ENCODE results near the gene FGFR2.

FGFR2 gene

DNA sequence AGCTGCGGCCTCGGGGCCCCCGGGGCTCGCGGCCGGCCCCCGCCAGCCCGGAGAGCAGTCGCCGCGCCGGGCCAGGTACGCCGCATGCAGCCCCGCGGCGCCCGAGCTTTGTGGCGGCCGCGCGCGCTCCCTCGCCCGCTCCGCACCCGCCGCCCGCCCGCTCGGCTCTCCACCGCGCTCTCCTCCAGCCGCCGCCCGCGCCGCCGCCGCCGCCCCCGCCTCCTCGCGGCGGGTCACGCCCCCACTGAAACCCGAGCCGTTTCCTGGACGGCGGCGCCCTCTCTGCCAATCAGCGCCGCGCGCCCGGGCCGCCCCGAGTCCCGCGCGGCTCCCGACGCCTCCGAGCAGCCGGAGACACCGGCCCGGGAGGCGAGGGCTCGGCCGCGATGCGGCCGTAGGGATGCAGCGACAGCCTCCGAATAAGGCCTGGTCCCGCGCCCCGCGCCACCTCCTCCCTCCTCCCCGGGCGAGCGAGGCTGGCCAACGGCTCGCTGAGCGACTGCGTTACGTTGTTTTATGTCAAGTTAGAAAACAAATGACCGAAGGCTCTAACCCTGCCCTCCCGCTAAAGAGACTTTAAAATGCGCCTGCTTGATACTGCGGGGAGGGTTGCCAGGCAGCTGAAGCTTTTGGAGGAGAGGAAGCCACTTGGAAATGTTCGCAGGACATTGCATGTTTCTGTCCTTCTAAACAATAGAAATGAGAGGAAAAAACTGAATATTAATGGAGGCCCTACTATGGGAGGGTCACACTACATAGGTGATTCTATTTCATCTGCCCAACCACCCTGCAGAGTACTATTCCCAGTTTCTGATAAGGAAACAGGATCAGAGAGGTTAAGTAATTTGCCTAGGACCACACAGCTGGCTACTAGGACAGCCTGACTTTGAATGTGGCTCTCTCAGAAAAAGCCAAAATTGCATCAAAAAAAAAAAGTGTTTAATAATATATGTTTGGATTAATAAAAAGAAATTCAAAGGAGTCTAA, at the start of gene FGFR2:
TSS of gene FGFR2 (minus strand) at position 182 of the 987 bp plus-strand sequence. CDS start 4,627 bp downstream, outside the sequence.
- peak; percentile 10 for DNase-seq (ENCODE audit: low read depth)

DNA sequence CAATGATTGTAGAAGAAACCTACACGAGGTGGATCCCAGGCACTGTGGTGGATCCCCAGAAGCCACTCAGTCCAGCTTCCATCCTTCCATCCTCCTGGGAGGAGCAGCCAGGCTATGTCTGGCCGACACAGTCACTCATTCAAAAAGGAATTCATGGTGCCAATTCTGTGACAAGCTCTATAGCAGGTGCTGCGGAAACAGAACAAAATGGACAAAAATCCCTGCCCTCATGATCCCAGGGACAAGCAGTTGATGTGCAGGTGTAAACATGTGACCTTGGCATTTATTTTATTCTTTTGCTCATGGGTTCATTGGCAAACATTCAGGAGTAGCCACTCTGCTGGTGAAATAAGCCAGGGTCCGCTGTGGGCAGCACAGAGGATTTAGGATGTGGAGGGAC, 49.2 kb upstream of the FGFR2 start:
- DNase-seq (ENCODE audit: low read depth) = no peak

DNA sequence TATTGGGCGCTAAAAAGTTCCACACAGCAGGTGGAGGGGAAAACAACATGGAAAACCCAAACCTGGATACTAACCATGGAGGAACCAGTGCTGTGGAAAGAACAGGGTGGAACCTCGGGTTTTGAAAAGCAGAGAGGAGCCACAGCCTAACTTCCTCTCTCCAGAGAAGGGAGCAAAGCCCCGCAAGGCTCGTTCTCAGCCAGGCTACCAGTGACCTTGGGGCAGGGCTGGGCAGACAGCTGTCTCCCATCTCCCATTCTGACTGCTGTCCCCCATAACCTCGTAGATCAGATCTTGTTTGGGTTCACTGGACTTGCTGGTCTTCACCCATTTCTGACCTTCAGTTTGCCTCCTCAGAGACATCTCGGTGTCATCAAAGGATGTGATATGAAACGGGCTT, 47.5 kb upstream of the FGFR2 start:
- DNase-seq (ENCODE audit: low read depth) = no peak

DNA sequence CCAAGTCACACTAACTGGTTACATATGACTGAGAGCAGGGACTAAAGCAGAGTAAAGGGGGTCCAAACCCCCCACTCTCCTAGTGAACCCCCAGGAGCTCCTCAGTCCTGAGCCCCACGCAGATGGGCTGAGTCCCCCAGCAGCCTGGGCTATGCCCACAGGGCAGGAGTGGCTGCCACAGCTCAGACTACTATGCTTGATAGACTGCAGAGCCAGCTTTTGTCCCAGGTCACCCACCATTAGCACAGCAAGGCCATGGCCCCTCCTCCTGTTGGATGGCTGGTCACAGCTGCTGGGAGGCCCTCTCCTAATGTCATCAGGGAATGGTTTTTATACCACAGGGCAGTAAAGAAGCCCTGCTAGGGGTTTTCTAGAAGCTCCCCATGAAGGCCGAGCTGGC, 46.3 kb upstream of the FGFR2 start:
- DNase-seq (ENCODE audit: low read depth) = no peak

- no peak for DNase-seq (ENCODE audit: low read depth)
Measured at GRCh38 chr10:121640266-121640665, 42.0 kb upstream of the FGFR2 start.

GRCh38 chr10:121639416-121639815, 41.2 kb upstream of the FGFR2 start:
- DNase-seq (ENCODE audit: low read depth) = no peak

- DNase-seq (ENCODE audit: low read depth) = no peak
Measured at GRCh38 chr10:121637437-121637836, 39.2 kb upstream of the FGFR2 start.

- no peak for DNase-seq (ENCODE audit: low read depth)
Measured at GRCh38 chr10:121633056-121633455, 34.8 kb upstream of the FGFR2 start.

DNA sequence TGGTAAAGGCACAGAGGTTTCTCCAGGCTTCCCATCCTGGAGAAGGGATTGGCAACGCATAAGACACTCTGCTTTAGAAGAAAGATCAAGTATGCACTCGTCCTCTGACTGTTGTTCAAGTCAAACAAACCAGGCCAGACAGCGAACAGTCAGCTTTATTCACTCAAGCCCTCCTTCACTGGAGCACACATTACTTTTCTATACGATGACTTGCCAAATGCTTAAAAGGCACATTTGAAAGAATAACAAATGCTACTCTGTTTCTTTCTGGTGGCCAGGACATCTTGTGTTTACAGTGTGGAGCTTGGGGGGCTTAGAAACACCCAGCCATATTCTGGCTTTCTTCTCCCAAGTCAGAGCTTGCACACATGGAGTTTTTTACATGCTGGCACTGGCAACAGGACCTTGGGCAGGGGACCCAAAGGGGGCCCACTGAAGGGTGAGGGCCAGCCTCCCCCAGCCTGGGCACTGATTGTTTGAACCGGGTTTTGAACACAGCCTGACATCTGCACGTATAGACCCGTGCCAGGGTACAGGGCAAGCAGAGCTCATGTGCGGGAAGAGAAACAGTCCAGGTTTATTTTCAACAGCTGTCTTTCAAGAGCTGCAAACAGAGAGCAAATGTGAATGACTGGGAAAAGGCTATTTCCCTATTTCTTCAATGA, 33.3 kb upstream of the FGFR2 start:
- DNase-seq (ENCODE audit: low read depth) = no peak

DNA sequence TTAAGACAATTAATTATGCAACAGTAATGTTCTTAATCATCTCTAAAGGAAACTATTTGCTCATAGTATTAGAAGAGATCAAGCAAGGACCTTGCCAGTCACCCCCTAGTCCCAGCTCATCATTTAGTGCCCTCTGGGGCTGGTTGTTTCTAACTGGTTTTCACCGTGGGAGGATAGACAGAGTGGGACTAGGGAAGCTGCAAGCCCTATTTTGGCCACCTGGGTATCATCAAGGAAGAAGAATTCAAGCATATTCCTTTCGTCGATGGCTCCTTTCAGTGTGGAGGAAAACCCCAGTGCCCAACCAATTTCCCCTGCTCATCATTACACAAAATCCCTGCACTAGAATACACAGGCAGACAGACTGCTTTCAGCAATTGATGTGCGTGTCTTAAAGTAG, 30.6 kb upstream of the FGFR2 start:
- no peak for DNase-seq (ENCODE audit: low read depth)

DNA sequence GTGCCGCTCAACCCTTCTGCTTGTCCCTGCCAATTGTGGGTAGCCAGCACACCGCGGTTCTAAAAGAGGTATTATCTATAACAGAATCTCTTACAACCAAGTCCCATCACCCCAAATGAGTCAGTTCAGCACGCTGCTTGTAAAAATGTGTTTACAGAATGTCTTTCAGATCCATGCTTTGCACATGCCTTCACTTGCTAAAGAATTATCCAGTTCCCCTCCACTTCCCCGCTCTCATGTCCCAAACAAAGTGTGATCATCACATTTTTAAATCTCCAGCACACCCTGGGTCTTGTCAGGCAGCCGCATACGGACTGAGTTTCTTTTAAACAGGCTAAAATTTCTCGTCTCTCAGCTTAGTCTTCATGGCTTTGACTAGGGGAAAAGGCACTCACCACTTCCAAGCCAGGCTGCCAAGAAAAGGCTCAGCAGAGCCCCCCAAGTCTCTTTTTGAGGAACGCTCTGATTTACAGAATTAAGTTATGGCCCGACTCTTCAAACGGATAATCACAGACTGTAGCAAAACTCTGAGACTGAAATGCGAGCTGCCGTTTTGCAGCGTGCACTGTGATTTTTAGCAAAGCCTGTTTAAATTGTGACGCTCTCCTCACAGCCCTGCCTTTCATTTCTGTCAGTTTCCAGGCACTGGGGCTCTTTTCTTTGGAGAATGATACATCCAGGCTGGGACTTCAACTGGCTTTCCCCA, 29.8 kb upstream of the FGFR2 start:
- DNase-seq (ENCODE audit: low read depth) = no peak

DNA sequence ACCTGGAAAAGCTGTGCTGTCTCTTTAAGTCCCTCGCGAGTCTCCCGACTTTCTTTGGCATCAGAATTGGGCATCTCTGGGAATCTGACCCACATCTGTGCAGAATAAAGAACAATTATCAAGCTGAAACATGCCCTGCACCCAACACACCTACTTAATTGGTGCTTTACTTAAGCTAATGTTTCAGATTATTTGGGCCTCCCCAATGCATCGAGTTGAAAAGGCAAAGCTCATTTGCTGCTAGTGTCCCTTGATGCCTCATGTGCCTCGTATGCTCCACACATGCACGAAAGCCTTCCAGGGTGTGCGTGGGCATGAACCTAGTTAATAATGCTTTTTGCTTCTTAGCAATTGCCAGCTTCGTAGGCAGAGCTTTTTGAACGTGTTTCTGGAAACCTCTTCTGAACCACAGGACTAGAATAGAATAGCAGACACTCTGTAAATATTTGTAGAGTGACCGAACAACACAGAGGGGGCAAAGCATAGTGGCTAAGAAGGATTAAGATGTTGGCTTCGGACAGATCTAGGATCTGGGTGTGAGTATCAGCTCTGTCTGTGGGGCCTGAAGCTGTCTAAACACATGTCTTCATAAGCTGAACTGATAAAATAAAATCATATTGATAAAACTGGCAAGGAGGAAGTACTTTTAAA, 26.7 kb upstream of the FGFR2 start:
- DNase-seq (ENCODE audit: low read depth) = no peak

DNA sequence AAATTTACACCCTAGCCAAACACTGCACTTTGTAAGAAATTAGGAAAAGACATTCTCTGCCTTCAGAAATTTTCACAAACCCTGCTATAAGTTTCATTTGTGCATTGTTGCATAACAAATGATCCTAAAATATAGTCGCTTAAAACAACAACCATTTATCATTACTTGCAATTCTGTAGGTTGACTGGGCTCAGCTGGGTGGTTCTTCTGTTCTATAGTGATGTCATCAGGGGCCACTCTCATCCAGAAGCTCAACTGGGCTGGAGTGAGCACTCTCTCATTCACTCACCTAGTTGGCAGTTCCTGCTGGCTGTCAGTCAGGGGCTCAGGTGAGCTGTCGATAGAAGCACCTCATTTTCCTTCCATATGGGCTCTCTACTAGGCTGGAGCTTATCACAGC, 20.7 kb upstream of the FGFR2 start:
- DNase-seq (ENCODE audit: low read depth) = no peak

DNA sequence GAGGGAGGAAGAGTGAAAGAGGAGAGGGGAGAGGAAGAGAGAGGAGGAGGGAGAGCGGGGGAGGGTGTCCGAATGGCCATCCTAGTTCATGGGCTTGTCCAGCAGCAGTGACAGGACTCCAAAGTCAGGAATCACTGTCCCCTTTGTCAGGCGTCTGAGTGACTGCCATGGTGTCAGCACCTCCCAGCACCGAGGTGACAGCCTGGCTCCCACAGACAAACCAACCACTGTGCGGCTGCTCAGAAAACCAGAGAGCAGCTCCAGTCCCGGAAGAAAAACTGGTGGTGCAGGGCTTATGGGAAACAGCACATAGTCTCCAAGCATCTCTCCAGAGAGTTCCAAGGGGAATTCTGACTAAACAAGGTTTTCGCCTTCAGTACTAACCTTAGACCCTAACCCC, 18.9 kb upstream of the FGFR2 start:
- no peak for DNase-seq (ENCODE audit: low read depth)

GRCh38 chr10:121616291-121616690, 18.0 kb upstream of the FGFR2 start:
- DNase-seq (ENCODE audit: low read depth) = no peak

- no peak for DNase-seq (ENCODE audit: low read depth)
Measured at GRCh38 chr10:121615836-121616235, 17.6 kb upstream of the FGFR2 start.

DNA sequence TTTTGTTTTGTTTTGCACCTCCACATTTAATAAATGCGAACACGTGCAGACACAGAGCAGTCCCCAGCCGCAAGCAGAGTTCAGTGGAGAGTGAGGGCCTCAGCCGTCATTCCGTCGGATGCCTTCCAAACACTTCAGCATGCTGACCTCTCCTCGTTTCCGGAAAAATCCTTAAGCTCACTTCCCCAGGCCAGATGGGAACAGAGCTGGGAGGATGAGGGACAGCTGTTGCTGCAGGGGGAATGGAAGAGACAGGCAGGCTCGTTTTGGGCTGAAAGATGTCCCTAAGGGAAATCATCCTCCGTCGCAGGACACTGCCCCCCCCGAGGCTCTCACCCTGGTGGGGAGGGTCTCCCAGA, 17.2 kb upstream of the FGFR2 start:
- DNase-seq (ENCODE audit: low read depth) = no peak

DNA sequence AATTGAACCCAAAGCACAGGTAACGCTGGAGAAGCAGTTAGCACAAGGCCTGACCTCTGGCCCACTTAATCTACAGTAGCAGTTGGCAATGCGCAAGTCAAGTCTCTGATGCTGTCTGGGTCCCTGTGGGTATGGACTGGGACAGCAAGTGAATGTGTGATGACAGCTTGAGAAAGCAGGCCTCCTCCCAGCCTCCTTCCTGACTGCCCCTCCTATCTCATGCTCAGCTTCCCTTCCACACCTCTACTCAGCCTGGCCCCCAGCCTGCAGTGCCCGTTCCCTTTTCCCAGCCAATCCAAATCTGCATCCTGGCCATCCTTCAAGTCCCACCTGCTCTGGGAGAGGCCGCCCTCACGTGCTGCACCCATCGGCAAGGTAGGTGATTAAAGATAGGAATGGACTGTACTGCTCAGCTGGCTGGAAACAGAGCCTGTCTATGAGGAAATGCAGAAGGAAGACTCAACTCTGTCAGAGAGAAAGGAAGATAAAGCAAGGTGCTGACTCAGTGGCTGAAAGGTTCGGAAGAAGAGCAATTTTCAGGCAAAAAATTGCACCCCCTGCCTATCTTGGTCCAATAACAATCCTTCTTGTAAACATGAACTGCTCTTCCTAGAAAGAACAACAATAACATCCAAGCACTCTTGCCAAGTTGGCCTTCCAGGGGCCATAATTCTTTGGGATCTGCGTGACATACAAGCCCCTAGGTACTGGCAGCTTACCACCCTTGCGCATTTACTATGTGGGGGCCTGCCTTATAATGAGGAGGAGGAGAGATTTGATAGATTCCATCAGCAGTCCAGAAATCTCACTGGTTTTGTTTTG, 16.6 kb upstream of the FGFR2 start:
- DNase-seq (ENCODE audit: low read depth) = no peak

DNA sequence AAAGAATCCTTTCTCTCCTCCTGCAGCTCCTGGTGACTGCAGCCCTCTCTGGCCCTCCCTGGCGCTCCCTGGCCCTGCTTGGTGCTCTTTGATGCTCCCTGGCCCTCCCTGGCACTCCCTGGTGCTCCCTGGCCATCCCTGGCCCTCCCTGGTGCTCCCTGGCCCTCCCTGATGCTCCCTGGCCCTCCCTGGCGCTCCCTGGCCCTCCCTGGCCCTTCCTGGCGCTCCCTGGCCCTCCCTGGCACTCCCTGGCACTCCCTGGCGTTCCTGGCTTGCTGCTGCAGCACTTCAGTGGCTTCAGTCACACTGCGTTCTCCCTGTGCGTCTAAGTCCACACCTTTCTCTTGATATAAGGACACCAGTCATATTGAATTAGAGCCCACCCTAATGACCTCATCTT, 15.2 kb upstream of the FGFR2 start:
- DNase-seq (ENCODE audit: low read depth) = no peak

GRCh38 chr10:121611393-121612159, 13.3 kb upstream of the FGFR2 start:
- no peak for DNase-seq (ENCODE audit: low read depth)

Measured in stimulated activated CD4-positive, alpha-beta T cell treated with anti-CD3 and anti-CD28 coated beads, Interleukin-2, amount 100 ng/mL, for 4 hours (primary cell).